Endothelial cell of umbilical vein (primary cell): ENCODE results near the gene NEAT1. TPM values are rescaled to one million over a fixed set of nuclear protein-coding genes. Genes with fewer than 3 reads are reported as not detected.
A peak's percentile ranks its signal among the peaks of the same experiment; 100 is the strongest.

ENCODE experiments used
- BruUV-seq: library from RNA; stranded (reverse); fragments of 400-500 nt; replicated peaks from 2 replicates; lab custom pipeline; 2021; lab: Mats Ljungman, UMichigan
- CTCF ChIA-PET: fragments of 300-600, 350-600 bp; sonication (Branson Sonifier 250); formaldehyde crosslinking; loops from one replicate; lab custom pipeline; 2021; ENCODE audit warnings: antibody characterized with exemption, inconsistent platforms; lab: Charles Lee
- POLR2A ChIA-PET: fragments of 300-600, 350-600 bp; sonication (Branson Sonifier 250); formaldehyde crosslinking; loops from one replicate; lab custom pipeline; 2021; ENCODE audit warnings: antibody characterized with exemption, inconsistent platforms; lab: Charles Lee
- DNase-seq: peaks from one replicate; pipeline ENCODE4 v3.0.0-alpha.2; 2011; ENCODE audit warnings: low read depth, low spot score
- FAIRE-seq: peaks from 2 replicates; lab custom pipeline; 2011; peaks lifted over from hg19 to GRCh38; lab: Jason Lieb, UNC
- H2AFZ ChIP-seq: 2 replicates; pipeline ENCODE4 v1.6.0; 2012; ENCODE audit warnings: low read depth, low read length, control low read depth, inconsistent platforms
- H3K27ac ChIP-seq: 2 replicates; pipeline ENCODE4 v1.5.1; 2011; ENCODE audit warnings: low read depth, mild to moderate bottlenecking, control low read depth, low read length, moderate library complexity; ENCODE audit not compliant: insufficient read depth
- H3K27me3 ChIP-seq, 2 experiments: 2 replicates each; pipeline versions ENCODE4 v1.6.0 to v1.6.1; 2011; ENCODE audit warnings: low read length in 2 of 2, mixed read lengths in 1 of 2; ENCODE audit not compliant: control insufficient read depth in 2 of 2, insufficient read depth in 2 of 2
- H3K36me3 ChIP-seq, 2 experiments: 2 replicates in 1 of 2; 3 replicates in 1 of 2; pipeline ENCODE4 v1.5.1; 2011; ENCODE audit warnings: low read length in 2 of 2, mild to moderate bottlenecking in 1 of 2, moderate library complexity in 1 of 2; ENCODE audit not compliant: control insufficient read depth in 2 of 2, insufficient read depth in 2 of 2; ENCODE audit errors: extremely low read depth in 1 of 2
- H3K4me1 ChIP-seq: 3 replicates; pipeline ENCODE4 v1.5.1; 2011; ENCODE audit warnings: mild to moderate bottlenecking, low read length; ENCODE audit not compliant: control insufficient read depth, insufficient read depth; ENCODE audit errors: extremely low read depth
- H3K4me2 ChIP-seq: 2 replicates; pipeline ENCODE4 v1.6.1; 2011; ENCODE audit warnings: low read length, control low read depth, mixed read lengths; ENCODE audit not compliant: insufficient read depth
- H3K4me3 ChIP-seq, 3 experiments: fragments of 200-600 bp in 1 of 3; sonication (generic), shearing (Covaris generic) in 1 of 3; replicated peaks in 1 of 3; 2 replicates each; pipeline ENCODE4 v1.5.1; 2011 to 2016; ENCODE audit warnings: control low read depth in 3 of 3, low read length in 3 of 3, mild to moderate bottlenecking in 2 of 3, inconsistent platforms in 1 of 3, low read depth in 1 of 3, moderate library complexity in 1 of 3; ENCODE audit not compliant: insufficient read depth in 1 of 3
- H3K79me2 ChIP-seq: 2 replicates; pipeline ENCODE4 v1.6.0; 2012; ENCODE audit warnings: low read length, inconsistent platforms; ENCODE audit not compliant: control insufficient read depth, insufficient read depth
- H3K9ac ChIP-seq: replicated peaks from 2 replicates; pipeline ENCODE3; 2011; ENCODE audit warnings: low read length, control low read depth; ENCODE audit not compliant: insufficient read depth; ENCODE audit errors: extremely low read depth
- H3K9me1 ChIP-seq: replicated peaks from 3 replicates; pipeline ENCODE4 v1.6.0; 2011; ENCODE audit warnings: mild to moderate bottlenecking, low read length; ENCODE audit not compliant: control insufficient read depth, insufficient read depth; ENCODE audit errors: extremely low read depth
- H3K9me3 ChIP-seq: replicated peaks from 2 replicates; pipeline ENCODE4 v1.5.1; 2012; ENCODE audit warnings: low read length, inconsistent platforms; ENCODE audit not compliant: control insufficient read depth, insufficient read depth
- H4K20me1 ChIP-seq: replicated peaks from 2 replicates; pipeline ENCODE3; 2011; ENCODE audit warnings: mild to moderate bottlenecking, low read length; ENCODE audit not compliant: control insufficient read depth, insufficient read depth; ENCODE audit errors: extremely low read depth
- CTCF ChIP-seq, 2 donors: IDR thresholded peaks; 1 replicate in 1 of 2; 2 replicates in 1 of 2; pipeline ENCODE4 v1.5.1; 2011; ENCODE audit warnings: low read length in 2 of 2, mild to moderate bottlenecking in 2 of 2, moderate library complexity in 2 of 2, control low read depth in 1 of 2, inconsistent platforms in 1 of 2, low read depth in 1 of 2; ENCODE audit not compliant: insufficient read depth in 1 of 2; ENCODE audit errors: extremely low read depth in 1 of 2
- FOS ChIP-seq: IDR thresholded peaks from 2 replicates; pipeline ENCODE4 v1.6.1; 2011; ENCODE audit warnings: mild to moderate bottlenecking, low read length, moderate library complexity, borderline replicate concordance; ENCODE audit not compliant: insufficient read depth
- GATA2 ChIP-seq: IDR thresholded peaks from 2 replicates; pipeline ENCODE4 v1.7.0; 2011; ENCODE audit warnings: low read depth, mild to moderate bottlenecking, moderate library complexity, mixed read lengths, low read length; ENCODE audit not compliant: insufficient read length, insufficient read depth
- MYC ChIP-seq: IDR thresholded peaks from one replicate; pipeline ENCODE4 v1.6.1; 2011; ENCODE audit warnings: mild to moderate bottlenecking, low read depth, low read length
- POLR2A ChIP-seq: IDR thresholded peaks from 2 replicates; pipeline ENCODE4 v1.6.1; 2012; ENCODE audit warnings: low read depth, mild to moderate bottlenecking, control low read depth, low read length
- POLR2AphosphoS5 ChIP-seq: IDR thresholded peaks from 2 replicates; pipeline ENCODE4 v1.6.1; 2012; ENCODE audit warnings: low read depth, mild to moderate bottlenecking, control low read depth, low read length, moderate library complexity; ENCODE audit not compliant: insufficient read depth
- dilution Hi-C: fragments of 300-500 bp; cut with MboI; formaldehyde crosslinking; loops from one replicate; pipeline ENCODE4 v1.15.0; 2019; ENCODE audit warnings: low sequenced_read_pairs; ENCODE audit not compliant: extremely low pct_ligation_motif_present
- intact Hi-C: fragments of 100-400 bp; cut with micrococcal nuclease; formaldehyde crosslinking; loops from one replicate; pipeline ENCODE4 v1.10.0; 2022
- polyA plus RNA-seq, 4 experiments: library from polyadenylated mRNA; depleted of rRNA in 3 of 4; stranded (reverse) in 3 of 4; unstranded in 1 of 4; fragments of >200 nt; gene quantifications; 2 replicates each; pipeline versions ENCODE4 v1.2.1 to v1.2.3, GENCODE V29; 2011 to 2012; ENCODE audit warnings: missing spikeins in 1 of 4
- total RNA-seq: library from RNA; stranded (reverse); gene quantifications from 2 replicates; pipeline ENCODE4 v1.2.3, GENCODE V29; 2021
- TF ChIP-seq, protein P1 (sequence below): IDR thresholded peaks from 2 replicates; pipeline ENCODE4 v1.6.1; 2011; ENCODE audit not compliant: insufficient read depth, insufficient read length

The NEAT1 gene
- total and polyA plus RNA-seq, 2 donors (not counting 3 experiments of a cell fraction or from before 2014, with no cell fraction given), result 34.4 to 957 TPM

- Histone ChIP-seq H3K27me3 (no peaks in the 10 kb centered on the region), H2AFZ (no peak overlapping the region), H3K36me3 (no peaks in the 10 kb centered on the region), H3K79me2 (peaks cover 8% of the 10 kb centered on the region), H3K4me2 (peak overlapping the region; percentile 38), H4K20me1 (no peaks in the 10 kb centered on the region), H3K9ac (peak overlapping the region; percentile 36), H3K9me1 (no peaks in the 10 kb centered on the region), H3K27ac (peak overlapping the region; percentile 81), H3K9me3 (no peaks in the 10 kb centered on the region), H3K4me3 (no peak overlapping the region), H3K4me1 (peaks cover 82% of the 10 kb centered on the region)
- DNase-seq (no peak), FAIRE-seq (no peak)
- no TSS peak for BruUV-seq
- peak; percentile 7 for TF ChIP-seq POLR2A
- no peak for TF ChIP-seq GATA2
- no peak for TF ChIP-seq CTCF (IDR thresholded peaks at IDR 0.05; ENCODE audit: extremely low read depth in 1 of 2, insufficient read depth in 1 of 2, low read depth in 1 of 2, low read length in 2 of 2)
- no peak for TF ChIP-seq FOS
- CTCF ChIA-PET, result interaction anchor here (1.1 to 13.9 kb wide), 6 partner anchors 14 to 76 kb away, joined by 3 to 247 read pairs (median 6); no protein-coding TSS in a partner anchor
- dilution Hi-C loops, result no loop called here
- POLR2A ChIA-PET, result interaction anchor here (0.8 to 9.4 kb wide), 9 partner anchors 10 to 111 kb away, joined by 3 to 204 read pairs (median 4); partner anchors contain the start of genes MALAT1 and NEAT1
- intact Hi-C loops, result no loop called here
Measured at GRCh38 chr11:65492387-65492636, 69.7 kb downstream of the NEAT1 start.

GRCh38 chr11:65492637-65493366, 70.2 kb downstream of the NEAT1 start:
- ChIA-PET POLR2A (interaction anchor here (0.6 to 9.4 kb wide), 9 partner anchors 10 to 231 kb away, joined by 3 to 204 read pairs (median 4); partner anchors contain the start of genes MALAT1, NEAT1 and POLA2), CTCF (interaction anchor here (1.1 to 13.9 kb wide), 5 partner anchors 15 to 51 kb away, joined by 5 to 247 read pairs (median 5); no protein-coding TSS in a partner anchor)
- H2AFZ ChIP-seq, result no peak overlapping the region
- peak overlapping the region; percentile 36 for H3K9ac ChIP-seq
- no peaks in the 10 kb centered on the region for H3K9me3 ChIP-seq
- no peaks in the 10 kb centered on the region for H3K36me3 ChIP-seq
- H4K20me1 ChIP-seq, result no peaks in the 10 kb centered on the region
- H3K4me1 ChIP-seq, result peaks cover 81% of the 10 kb centered on the region
- DNase-seq (peak; percentile 81), FAIRE-seq (peak; percentile 12)
- BruUV-seq, result no TSS peak
- H3K27me3 ChIP-seq, result no peaks in the 10 kb centered on the region
- dilution Hi-C loops (no loop called here), intact Hi-C loops (no loop called here)
- H3K4me3 ChIP-seq, result no peak overlapping the region
- H3K79me2 ChIP-seq, result peaks cover 10% of the 10 kb centered on the region
- no peaks in the 10 kb centered on the region for H3K9me1 ChIP-seq
- H3K27ac ChIP-seq, result peak overlapping the region; percentile 81
- H3K4me2 ChIP-seq, result peak overlapping the region; percentile 38
- TF ChIP-seq FOS, result peak; percentile 44
- no peak for TF ChIP-seq MYC
- no peak for TF ChIP-seq POLR2A
- no peak for TF ChIP-seq POLR2AphosphoS5
- no peak for TF ChIP-seq GATA2
- TF ChIP-seq CTCF (IDR thresholded peaks at IDR 0.05; ENCODE audit: extremely low read depth in 1 of 2, insufficient read depth in 1 of 2, low read depth in 1 of 2, low read length in 2 of 2), result no peak
- TF ChIP-seq, protein P1, sequence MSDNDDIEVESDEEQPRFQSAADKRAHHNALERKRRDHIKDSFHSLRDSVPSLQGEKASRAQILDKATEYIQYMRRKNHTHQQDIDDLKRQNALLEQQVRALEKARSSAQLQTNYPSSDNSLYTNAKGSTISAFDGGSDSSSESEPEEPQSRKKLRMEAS, result no peak
